Measurements from ENCODE around the gene GUCA1C.

- TF ChIP-seq EZH2 (IDR thresholded peaks at IDR 0.05; ENCODE audit: insufficient read depth, low read length), result no peak
- TF ChIP-seq, protein P1, sequence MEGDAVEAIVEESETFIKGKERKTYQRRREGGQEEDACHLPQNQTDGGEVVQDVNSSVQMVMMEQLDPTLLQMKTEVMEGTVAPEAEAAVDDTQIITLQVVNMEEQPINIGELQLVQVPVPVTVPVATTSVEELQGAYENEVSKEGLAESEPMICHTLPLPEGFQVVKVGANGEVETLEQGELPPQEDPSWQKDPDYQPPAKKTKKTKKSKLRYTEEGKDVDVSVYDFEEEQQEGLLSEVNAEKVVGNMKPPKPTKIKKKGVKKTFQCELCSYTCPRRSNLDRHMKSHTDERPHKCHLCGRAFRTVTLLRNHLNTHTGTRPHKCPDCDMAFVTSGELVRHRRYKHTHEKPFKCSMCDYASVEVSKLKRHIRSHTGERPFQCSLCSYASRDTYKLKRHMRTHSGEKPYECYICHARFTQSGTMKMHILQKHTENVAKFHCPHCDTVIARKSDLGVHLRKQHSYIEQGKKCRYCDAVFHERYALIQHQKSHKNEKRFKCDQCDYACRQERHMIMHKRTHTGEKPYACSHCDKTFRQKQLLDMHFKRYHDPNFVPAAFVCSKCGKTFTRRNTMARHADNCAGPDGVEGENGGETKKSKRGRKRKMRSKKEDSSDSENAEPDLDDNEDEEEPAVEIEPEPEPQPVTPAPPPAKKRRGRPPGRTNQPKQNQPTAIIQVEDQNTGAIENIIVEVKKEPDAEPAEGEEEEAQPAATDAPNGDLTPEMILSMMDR (IDR thresholded peaks at IDR 0.05; ENCODE audit: insufficient read depth, low read depth, low read length), result no peak
These were observed 90.5 kb downstream of the GUCA1C start for GRCh38 chr3:108862865-108863798.
